Measurements from ENCODE around the gene UXT. TPM values are rescaled to one million over a fixed set of nuclear protein-coding genes. Genes with fewer than 3 reads are reported as not detected.

The UXT gene
- total and polyA plus RNA-seq, 2 of the 13 experiments (the other 11 are each of a cell fraction or from before 2014, with no cell fraction given), result 107 to 123 TPM

- no peak for DNase-seq (ENCODE audit: low spot score)
- H3K27me3 ChIP-seq (ENCODE audit: control insufficient read depth in 1 of 2, insufficient read depth in 2 of 2, low read length in 2 of 2), result no peaks in the 10 kb centered on the region
Observed at GRCh38 chrX:47687263-47687662, 28.3 kb upstream of the UXT start.

More at GRCh38 chrX:47687263-47687662, 28.3 kb upstream of the UXT start:
- H3K4me1 ChIP-seq (ENCODE audit: insufficient read depth, low read length), result no peaks in the 10 kb centered on the region
- H4K20me1 ChIP-seq (ENCODE audit: insufficient read depth, low read length), result no peaks in the 10 kb centered on the region
- ChIA-PET CTCF (ENCODE audit: low intra/inter-chr PET ratio, low total read pairs) (no interaction called here), POLR2A (no interaction called here)
- in situ Hi-C loops (cut with HindIII; ENCODE audit: extremely low pct_ligation_motif_present, low pct_unique_long_range_greater_than_20kb) (no loop called here), intact Hi-C loops (cut with micrococcal nuclease; ENCODE audit: unreplicated experiment) (no loop called here)
- H3K9ac ChIP-seq (ENCODE audit: insufficient read depth, low read depth, low read length), result no peak overlapping the region
- TF ChIP-seq UBTF (CRISPR knock-in tag; IDR thresholded peaks at IDR 0.05) (no peak), ZZZ3 (CRISPR knock-in tag; IDR thresholded peaks at IDR 0.05; ENCODE audit: borderline replicate concordance) (no peak), MAFG (CRISPR knock-in tag; IDR thresholded peaks at IDR 0.05) (no peak), PPARG (CRISPR knock-in tag; conservative IDR thresholded peaks at IDR 0.05) (no peak), ZNF747 (CRISPR knock-in tag; IDR thresholded peaks at IDR 0.05; ENCODE audit: borderline replicate concordance) (no peak), KMT2A (CRISPR knock-in tag; IDR thresholded peaks at IDR 0.05) (no peak), ZSCAN21 (CRISPR knock-in tag; IDR thresholded peaks at IDR 0.05; ENCODE audit: borderline replicate concordance) (no peak), KDM1A (CRISPR knock-in tag; IDR thresholded peaks at IDR 0.05) (no peak), ZNF382 (CRISPR knock-in tag; IDR thresholded peaks at IDR 0.05; ENCODE audit: borderline replicate concordance) (no peak), MTF2 (CRISPR knock-in tag; IDR thresholded peaks at IDR 0.05; ENCODE audit: borderline replicate concordance) (no peak)
- H3K79me2 ChIP-seq (ENCODE audit: insufficient read depth, low read length), result no peaks in the 10 kb centered on the region
- no peak for ATAC-seq
- no peak for FAIRE-seq
- 0% methylated on average over 3 of the region's 6 CpGs for WGBS (ENCODE audit: low lambda C conversion rate)
- H3K36me3 ChIP-seq (replicated peaks in 1 of 2; ENCODE audit: control insufficient read depth in 1 of 2, insufficient read depth in 2 of 2, low read length in 2 of 2), result no peaks in the 10 kb centered on the region
- H3K27ac ChIP-seq (ENCODE audit: extremely low read length, insufficient read depth, low read length), result no peak overlapping the region
- no peaks in the 10 kb centered on the region for H3K9me3 ChIP-seq (ENCODE audit: low read length)
- no peak overlapping the region for H3K4me3 ChIP-seq (replicated peaks in 1 of 3; ENCODE audit: insufficient read depth in 1 of 3, low read depth in 2 of 3, low read length in 3 of 3)
- no peak overlapping the region for H2AFZ ChIP-seq (ENCODE audit: low read length)
- BruUV-seq (replicated peaks), result no TSS peak
- H3K4me2 ChIP-seq (ENCODE audit: low read depth, low read length), result no peak overlapping the region
